UCSD-AML1 (cell line): Measurements from ENCODE around the gene USP17L15.
"Not testable (repeated sequence)": the region's sequence is repeated elsewhere in the genome, so short reads cannot be mapped to it uniquely, and the experiment has no call there.

ENCODE experiments used
- DNase-seq: peaks from one replicate; lab custom pipeline; 2025; ENCODE audit not compliant: unreplicated experiment; lab: John Stamatoyannopoulos, UW

USP17L15 gene, protein sequence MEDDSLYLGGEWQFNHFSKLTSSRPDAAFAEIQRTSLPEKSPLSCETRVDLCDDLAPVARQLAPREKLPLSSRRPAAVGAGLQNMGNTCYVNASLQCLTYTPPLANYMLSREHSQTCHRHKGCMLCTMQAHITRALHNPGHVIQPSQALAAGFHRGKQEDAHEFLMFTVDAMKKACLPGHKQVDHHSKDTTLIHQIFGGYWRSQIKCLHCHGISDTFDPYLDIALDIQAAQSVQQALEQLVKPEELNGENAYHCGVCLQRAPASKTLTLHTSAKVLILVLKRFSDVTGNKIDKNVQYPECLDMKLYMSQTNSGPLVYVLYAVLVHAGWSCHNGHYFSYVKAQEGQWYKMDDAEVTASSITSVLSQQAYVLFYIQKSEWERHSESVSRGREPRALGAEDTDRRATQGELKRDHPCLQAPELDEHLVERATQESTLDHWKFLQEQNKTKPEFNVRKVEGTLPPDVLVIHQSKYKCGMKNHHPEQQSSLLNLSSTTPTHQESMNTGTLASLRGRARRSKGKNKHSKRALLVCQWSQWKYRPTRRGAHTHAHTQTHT

DNA sequence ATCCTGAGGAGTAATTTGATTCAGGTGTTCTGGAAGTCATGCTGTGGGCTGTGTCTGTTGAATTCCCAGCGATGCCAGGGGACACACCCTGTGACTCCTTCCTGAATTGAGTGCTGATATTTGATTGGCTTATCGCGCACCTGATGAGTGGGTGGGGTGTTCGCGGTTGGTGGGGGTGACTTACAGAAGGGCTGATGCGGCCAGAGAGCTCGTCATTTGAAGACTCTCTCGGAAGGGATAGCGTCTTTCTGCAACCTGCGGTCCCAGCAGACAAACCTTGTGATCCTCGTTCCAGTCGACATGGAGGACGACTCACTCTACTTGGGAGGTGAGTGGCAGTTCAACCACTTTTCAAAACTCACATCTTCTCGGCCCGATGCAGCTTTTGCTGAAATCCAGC is at the start of gene USP17L15:
USP17L15 (plus strand) TSS at position 301 of the 400 bp plus-strand sequence; CDS start at position 301, 0 bp downstream.
- DNase-seq = not testable (repeated sequence)

DNA sequence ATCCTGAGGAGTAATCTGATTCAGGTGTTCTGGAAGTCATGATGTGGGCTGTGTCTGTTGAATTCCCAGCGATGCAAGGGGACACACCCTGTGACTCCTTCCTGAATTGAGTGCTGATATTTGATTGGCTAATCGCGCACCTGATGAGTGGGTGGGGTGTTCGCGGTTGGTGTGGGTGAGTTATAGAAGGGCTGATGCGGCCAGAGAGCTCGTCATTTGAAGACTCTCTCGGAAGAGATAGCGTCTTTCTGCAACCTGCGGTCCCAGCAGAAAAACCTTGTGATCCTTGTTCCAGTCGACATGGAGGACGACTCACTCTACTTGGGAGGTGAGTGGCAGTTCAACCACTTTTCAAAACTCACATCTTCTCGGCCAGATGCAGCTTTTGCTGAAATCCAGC is 23.8 kb upstream of the USP17L15 start, which contains the start of gene USP17L10:
USP17L10 (plus strand) TSS at position 301 of the 400 bp plus-strand sequence; CDS start at position 301, 0 bp downstream.
- DNase-seq = not testable (repeated sequence)

DNA sequence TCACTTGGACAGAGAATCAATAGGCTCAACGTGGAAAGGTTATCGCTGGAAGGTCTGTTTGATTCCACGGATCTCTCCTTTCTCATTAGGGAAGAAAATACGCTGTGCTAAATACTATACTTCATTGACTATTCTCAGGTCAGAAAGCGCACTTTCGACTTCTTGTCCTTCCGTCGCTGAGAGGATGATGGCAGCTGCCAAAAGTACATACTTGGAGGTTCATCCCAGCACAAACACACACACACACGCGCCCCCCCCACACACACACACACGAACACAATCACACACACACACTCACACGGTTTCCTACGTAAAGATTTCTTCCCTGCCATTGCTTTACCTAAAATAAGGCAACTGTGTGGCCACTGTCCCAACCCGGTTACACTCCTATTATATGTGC is 19.5 kb upstream of the USP17L15 start:
- not testable (repeated sequence) for DNase-seq

DNA sequence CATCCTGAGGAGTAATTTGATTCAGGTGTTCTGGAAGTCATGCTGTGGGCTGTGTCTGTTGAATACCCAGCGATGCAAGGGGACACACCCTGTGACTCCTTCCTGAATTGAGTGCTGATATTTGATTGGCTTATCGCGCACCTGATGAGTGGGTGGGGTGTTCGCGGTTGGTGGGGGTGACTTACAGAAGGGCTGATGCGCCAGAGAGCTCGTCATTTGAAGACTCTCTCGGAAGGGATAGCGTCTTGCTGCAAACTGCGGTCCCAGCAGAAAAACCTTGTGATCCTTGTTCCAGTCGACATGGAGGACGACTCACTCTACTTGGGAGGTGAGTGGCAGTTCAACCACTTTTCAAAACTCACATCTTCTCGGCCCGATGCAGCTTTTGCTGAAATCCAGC is 19.1 kb upstream of the USP17L15 start, which contains the start of gene USP17L11:
USP17L11 (plus strand) TSS at position 301 of the 400 bp plus-strand sequence; CDS start at position 301, 0 bp downstream.
- not testable (repeated sequence) for DNase-seq

DNA sequence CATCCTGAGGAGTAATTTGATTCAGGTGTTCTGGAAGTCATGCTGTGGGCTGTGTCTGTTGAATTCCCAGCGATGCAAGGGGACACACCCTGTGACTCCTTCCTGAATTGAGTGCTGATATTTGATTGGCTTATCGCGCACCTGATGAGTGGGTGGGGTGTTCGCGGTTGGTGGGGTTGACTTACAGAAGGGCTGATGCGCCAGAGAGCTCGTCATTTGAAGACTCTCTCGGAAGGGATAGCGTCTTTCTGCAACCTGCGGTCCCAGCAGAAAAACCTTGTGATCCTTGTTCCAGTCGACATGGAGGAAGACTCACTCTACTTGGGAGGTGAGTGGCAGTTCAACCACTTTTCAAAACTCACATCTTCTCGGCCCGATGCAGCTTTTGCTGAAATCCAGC is 14.3 kb upstream of the USP17L15 start, which contains the start of gene USP17L12:
USP17L12 (plus strand) TSS at position 301 of the 400 bp plus-strand sequence; CDS start at position 301, 0 bp downstream.
- not testable (repeated sequence) for DNase-seq

GRCh38 chr4:9224596-9224995 is 9.6 kb upstream of the USP17L15 start, which contains the start of gene USP17L13:
USP17L13 (plus strand) TSS chr4:9224896; CDS start chr4:9224896, 0 bp downstream.
- DNase-seq = not testable (repeated sequence)

GRCh38 chr4:9230249-9230648 is 3.9 kb upstream of the USP17L15 start:
- not testable (repeated sequence) for DNase-seq

DNA sequence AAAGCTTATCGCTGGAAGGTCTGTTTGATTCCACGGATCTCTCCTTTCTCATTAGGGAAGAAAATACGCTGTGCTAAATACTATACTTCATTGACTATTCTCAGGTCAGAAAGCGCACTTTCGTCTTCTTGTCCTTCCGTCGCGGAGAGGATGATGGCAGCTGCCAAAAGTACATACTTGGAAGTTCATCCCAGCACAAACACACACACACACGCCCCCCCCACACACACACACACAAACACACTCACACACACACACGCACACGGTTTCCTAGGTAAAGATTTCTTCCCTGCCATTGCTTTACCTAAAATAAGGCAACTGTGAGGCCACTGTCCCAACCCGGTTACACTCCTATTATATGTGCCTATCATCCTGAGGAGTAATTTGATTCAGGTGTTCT is 4.3 kb downstream of the USP17L15 start:
- not testable (repeated sequence) for DNase-seq

- not testable (repeated sequence) for DNase-seq
These were observed 9.4 kb downstream of the USP17L15 start, which contains the start of gene USP17L17 for GRCh38 chr4:9243579-9243978. USP17L17 (plus strand) TSS chr4:9243879; CDS start chr4:9243879, 0 bp downstream.

- DNase-seq = not testable (repeated sequence)
These were observed 13.9 kb downstream of the USP17L15 start, which contains the start of gene USP17L18 for GRCh38 chr4:9247953-9248680. USP17L18 (plus strand) TSS chr4:9248630; CDS start chr4:9248630, 0 bp downstream.

DNA sequence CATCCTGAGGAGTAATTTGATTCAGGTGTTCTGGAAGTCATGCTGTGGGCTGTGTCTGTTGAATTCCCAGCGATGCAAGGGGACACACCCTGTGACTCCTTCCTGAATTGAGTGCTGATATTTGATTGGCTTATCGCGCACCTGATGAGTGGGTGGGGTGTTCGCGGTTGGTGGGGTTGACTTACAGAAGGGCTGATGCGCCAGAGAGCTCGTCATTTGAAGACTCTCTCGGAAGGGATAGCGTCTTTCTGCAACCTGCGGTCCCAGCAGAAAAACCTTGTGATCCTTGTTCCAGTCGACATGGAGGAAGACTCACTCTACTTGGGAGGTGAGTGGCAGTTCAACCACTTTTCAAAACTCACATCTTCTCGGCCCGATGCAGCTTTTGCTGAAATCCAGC is 18.9 kb downstream of the USP17L15 start, which contains the start of gene USP17L19:
USP17L19 (plus strand) TSS at position 301 of the 400 bp plus-strand sequence; CDS start at position 301, 0 bp downstream.
- DNase-seq = not testable (repeated sequence)

- DNase-seq = not testable (repeated sequence)
These were observed 23.6 kb downstream of the USP17L15 start, which contains the start of gene USP17L20 for GRCh38 chr4:9257824-9258223. USP17L20 (plus strand) TSS chr4:9258124; CDS start chr4:9258124, 0 bp downstream.

DNA sequence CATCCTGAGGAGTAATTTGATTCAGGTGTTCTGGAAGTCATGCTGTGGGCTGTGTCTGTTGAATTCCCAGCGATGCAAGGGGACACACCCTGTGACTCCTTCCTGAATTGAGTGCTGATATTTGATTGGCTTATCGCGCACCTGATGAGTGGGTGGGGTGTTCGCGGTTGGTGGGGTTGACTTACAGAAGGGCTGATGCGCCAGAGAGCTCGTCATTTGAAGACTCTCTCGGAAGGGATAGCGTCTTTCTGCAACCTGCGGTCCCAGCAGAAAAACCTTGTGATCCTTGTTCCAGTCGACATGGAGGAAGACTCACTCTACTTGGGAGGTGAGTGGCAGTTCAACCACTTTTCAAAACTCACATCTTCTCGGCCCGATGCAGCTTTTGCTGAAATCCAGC is 28.4 kb downstream of the USP17L15 start, which contains the start of gene USP17L21:
USP17L21 (plus strand) TSS at position 301 of the 400 bp plus-strand sequence; CDS start at position 301, 0 bp downstream.
- not testable (repeated sequence) for DNase-seq

- not testable (repeated sequence) for DNase-seq
These were observed 33.1 kb downstream of the USP17L15 start, which contains the start of gene USP17L22 for GRCh38 chr4:9267319-9267718. USP17L22 (plus strand) TSS chr4:9267619; CDS start chr4:9267619, 0 bp downstream.

DNA sequence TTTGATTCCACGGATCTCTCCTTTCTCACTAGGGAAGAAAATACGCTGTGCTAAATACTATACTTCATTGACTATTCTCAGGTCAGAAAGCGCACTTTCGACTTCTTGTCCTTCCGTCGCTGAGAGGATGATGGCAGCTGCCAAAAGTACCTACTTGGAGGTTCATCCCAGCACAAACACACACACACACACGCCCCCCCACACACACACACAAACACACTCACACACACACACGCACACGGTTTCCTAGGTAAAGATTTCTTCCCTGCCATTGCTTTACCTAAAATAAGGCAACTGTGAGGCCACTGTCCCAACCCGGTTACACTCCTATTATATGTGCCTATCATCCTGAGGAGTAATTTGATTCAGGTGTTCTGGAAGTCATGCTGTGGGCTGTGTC is 37.5 kb downstream of the USP17L15 start:
- DNase-seq = not testable (repeated sequence)
